HG03565 (cell line): ENCODE results near the gene WIPI1.

Source experiments
- ATAC-seq: cut with Tn5 transposase; IDR thresholded peaks from one replicate; pipeline ENCODE4 v1.9.1; 2021; ENCODE audit warnings: mild to moderate bottlenecking, moderate library complexity; ENCODE audit not compliant: unreplicated experiment

The WIPI1 gene

GRCh38 chr17:68439656-68440290 lies 17.5 kb downstream of the WIPI1 start:
- ATAC-seq, result no peak

- peak; percentile 72 for ATAC-seq
Observed at GRCh38 chr17:68437979-68438822, 19.1 kb downstream of the WIPI1 start.

- no peak for ATAC-seq
Observed at GRCh38 chr17:68435876-68436842, 21.1 kb downstream of the WIPI1 start.

- no peak for ATAC-seq
Observed at GRCh38 chr17:68435361-68435760, 21.9 kb downstream of the WIPI1 start.

- no peak for ATAC-seq
Observed at GRCh38 chr17:68433911-68434508, 23.3 kb downstream of the WIPI1 start.

GRCh38 chr17:68433211-68433610 lies 24.1 kb downstream of the WIPI1 start:
- no peak for ATAC-seq

GRCh38 chr17:68432086-68432864 lies 25.0 kb downstream of the WIPI1 start:
- ATAC-seq, result no peak

GRCh38 chr17:68431661-68432071 lies 25.6 kb downstream of the WIPI1 start:
- no peak for ATAC-seq

- ATAC-seq, result no peak
Observed at GRCh38 chr17:68431045-68431608, 26.2 kb downstream of the WIPI1 start.

GRCh38 chr17:68429881-68430280 lies 27.4 kb downstream of the WIPI1 start:
- no peak for ATAC-seq

- no peak for ATAC-seq
Observed at GRCh38 chr17:68428498-68429172, 28.7 kb downstream of the WIPI1 start.

GRCh38 chr17:68427575-68427974 lies 29.7 kb downstream of the WIPI1 start:
- ATAC-seq, result no peak

- no peak for ATAC-seq
Observed at GRCh38 chr17:68425979-68426378, 31.3 kb downstream of the WIPI1 start.

GRCh38 chr17:68424861-68425260 lies 32.4 kb downstream of the WIPI1 start:
- no peak for ATAC-seq

GRCh38 chr17:68424203-68424602 lies 33.1 kb downstream of the WIPI1 start:
- no peak for ATAC-seq

- no peak for ATAC-seq
Observed at GRCh38 chr17:68423251-68423650, 34.0 kb downstream of the WIPI1 start.

- ATAC-seq, result no peak
Observed at GRCh38 chr17:68422821-68423220, 34.5 kb downstream of the WIPI1 start.

GRCh38 chr17:68421486-68421885 lies 35.8 kb downstream of the WIPI1 start:
- ATAC-seq, result no peak

GRCh38 chr17:68420065-68420464 lies 37.2 kb downstream of the WIPI1 start:
- no peak for ATAC-seq
